DND-41 (cell line): Measurements from ENCODE around the gene DPP6.

Experiments
- ATAC-seq: fragments of 200-7000 bp; cut with Tn5 transposase; 3 replicates; pipeline ENCODE4 v1.9.1; 2021; ENCODE audit warnings: low read depth; ENCODE audit not compliant: insufficient read depth
- DNase-seq: peaks from one replicate; pipeline ENCODE4 v3.0.0-alpha.2; 2020
- H2AFZ ChIP-seq: 2 replicates; pipeline ENCODE4 v1.6.0; 2012; ENCODE audit warnings: low read depth, low read length
- H3K27ac ChIP-seq: 2 replicates; pipeline ENCODE4 v1.5.1; 2012; ENCODE audit warnings: low read length, inconsistent platforms
- H3K27me3 ChIP-seq: fragments of 200-600 bp; sonication (generic); 2 replicates; pipeline ENCODE4 v1.6.0; 2012; ENCODE audit warnings: low read length, mild to moderate bottlenecking, inconsistent platforms; ENCODE audit not compliant: insufficient read depth, poor library complexity
- H3K36me3 ChIP-seq: 2 replicates; pipeline ENCODE4 v1.5.1; 2012; ENCODE audit warnings: low read length, inconsistent platforms; ENCODE audit not compliant: insufficient read depth
- H3K4me1 ChIP-seq: 2 replicates; pipeline ENCODE4 v1.5.1; 2012; ENCODE audit warnings: mild to moderate bottlenecking, low read length; ENCODE audit not compliant: insufficient read depth
- H3K4me2 ChIP-seq: 2 replicates; pipeline ENCODE4 v1.6.0; 2012; ENCODE audit warnings: mild to moderate bottlenecking, moderate library complexity, low read length, inconsistent platforms; ENCODE audit not compliant: insufficient read depth
- H3K4me3 ChIP-seq, 2 experiments: fragments of 200-600 bp in 1 of 2; shearing (Covaris generic) in 1 of 2; 2 replicates each; pipeline ENCODE4 v1.5.1; 2012 to 2016; ENCODE audit warnings: inconsistent platforms in 2 of 2, low read length in 2 of 2, mild to moderate bottlenecking in 2 of 2, low read depth in 1 of 2, moderate library complexity in 1 of 2
- H3K79me2 ChIP-seq: 2 replicates; pipeline ENCODE4 v1.6.0; 2012; ENCODE audit warnings: low read length, inconsistent platforms; ENCODE audit not compliant: insufficient read depth
- H3K9ac ChIP-seq: 2 replicates; pipeline ENCODE4 v1.6.0; 2012; ENCODE audit warnings: low read depth, mild to moderate bottlenecking, inconsistent platforms, low read length, moderate library complexity
- H3K9me3 ChIP-seq: 2 replicates; pipeline ENCODE4 v1.5.1; 2012; ENCODE audit warnings: low read length, moderate library complexity, mild to moderate bottlenecking, inconsistent platforms; ENCODE audit not compliant: insufficient read depth, severe bottlenecking
- H4K20me1 ChIP-seq: 2 replicates; pipeline ENCODE4 v1.6.0; 2012; ENCODE audit warnings: low read length; ENCODE audit not compliant: insufficient read depth
- CTCF ChIP-seq: IDR thresholded peaks from 2 replicates; pipeline ENCODE4 v1.5.1; 2012; ENCODE audit warnings: borderline replicate concordance, low read length, moderate library complexity, mild to moderate bottlenecking; ENCODE audit not compliant: poor library complexity, severe bottlenecking; ENCODE audit errors: extremely low read depth
- EZH2 ChIP-seq: IDR thresholded peaks from 3 replicates; pipeline ENCODE4 v1.6.1; 2012; ENCODE audit warnings: borderline replicate concordance, low read depth, mild to moderate bottlenecking, moderate library complexity, low read length, inconsistent platforms; ENCODE audit not compliant: severe bottlenecking

Gene DPP6

GRCh38 chr7:154416714-154417113 lies 364.5 kb downstream of the DPP6 start:
- Histone ChIP-seq H3K79me2 (no peaks in the 10 kb centered on the region), H3K27ac (no peak overlapping the region), H3K36me3 (no peaks in the 10 kb centered on the region), H3K27me3 (no peaks in the 10 kb centered on the region), H3K4me2 (no peak overlapping the region), H3K4me3 (no peak overlapping the region), H3K4me1 (no peaks in the 10 kb centered on the region), H2AFZ (no peak overlapping the region), H3K9ac (no peak overlapping the region), H3K9me3 (no peaks in the 10 kb centered on the region), H4K20me1 (no peaks in the 10 kb centered on the region)
- ATAC-seq: no peak
- no peak for TF ChIP-seq CTCF
- TF ChIP-seq EZH2: no peak
- no peak for DNase-seq

GRCh38 chr7:154419344-154419743 lies 367.1 kb downstream of the DPP6 start:
- no peak for DNase-seq
- Histone ChIP-seq H3K27ac (no peak overlapping the region), H2AFZ (no peak overlapping the region), H3K4me3 (no peak overlapping the region), H3K4me1 (no peaks in the 10 kb centered on the region), H3K79me2 (no peaks in the 10 kb centered on the region), H3K9ac (no peak overlapping the region), H3K27me3 (no peaks in the 10 kb centered on the region), H4K20me1 (no peaks in the 10 kb centered on the region), H3K36me3 (no peaks in the 10 kb centered on the region), H3K9me3 (no peaks in the 10 kb centered on the region), H3K4me2 (no peak overlapping the region)
- no peak for ATAC-seq
- TF ChIP-seq CTCF (no peak), EZH2 (no peak)

GRCh38 chr7:154423231-154423630 lies 371.0 kb downstream of the DPP6 start:
- TF ChIP-seq EZH2: no peak
- no peak for TF ChIP-seq CTCF
- Histone ChIP-seq H3K36me3 (no peaks in the 10 kb centered on the region), H3K4me1 (no peaks in the 10 kb centered on the region), H3K9me3 (no peaks in the 10 kb centered on the region), H2AFZ (no peak overlapping the region), H3K9ac (no peak overlapping the region), H4K20me1 (no peaks in the 10 kb centered on the region), H3K27me3 (no peaks in the 10 kb centered on the region), H3K4me3 (no peak overlapping the region), H3K4me2 (no peak overlapping the region), H3K27ac (no peak overlapping the region), H3K79me2 (no peaks in the 10 kb centered on the region)
- ATAC-seq (no peak), DNase-seq (no peak)

GRCh38 chr7:154424350-154424749 lies 372.2 kb downstream of the DPP6 start:
- Histone ChIP-seq H3K27ac (no peak overlapping the region), H3K79me2 (no peaks in the 10 kb centered on the region), H2AFZ (no peak overlapping the region), H3K4me1 (no peaks in the 10 kb centered on the region), H3K36me3 (no peaks in the 10 kb centered on the region), H3K4me3 (no peak overlapping the region), H3K9ac (no peak overlapping the region), H3K4me2 (no peak overlapping the region), H3K27me3 (no peaks in the 10 kb centered on the region), H4K20me1 (no peaks in the 10 kb centered on the region), H3K9me3 (no peaks in the 10 kb centered on the region)
- ATAC-seq (no peak), DNase-seq (no peak)
- no peak for TF ChIP-seq EZH2
